Muscle of arm (tissue), 12 donors: Measurements from ENCODE around the gene VTCN1. TPM values are rescaled to one million over a fixed set of nuclear protein-coding genes. Genes with fewer than 3 reads are reported as not detected.
A peak's percentile ranks its signal among the peaks of the same experiment; 100 is the strongest.
"Not testable (repeated sequence)": the region's sequence is repeated elsewhere in the genome, so short reads cannot be mapped to it uniquely, and the experiment has no call there.

Source experiments
- DNase-seq: peaks from one replicate; pipeline ENCODE4 v3.0.0-alpha.2; 2013
- polyA plus RNA-seq, 12 donors: library from polyadenylated mRNA; unstranded; fragments of 120-200 nt; gene quantifications; one replicate each; pipeline ENCODE4 v1.2.1, GENCODE V29; 2013; ENCODE audit not compliant: insufficient read length in 12 of 12

Gene VTCN1
- polyA plus RNA-seq, 12 donors, result 0.11 to 1.9 (median 0.23) TPM; not detected in 3

DNA sequence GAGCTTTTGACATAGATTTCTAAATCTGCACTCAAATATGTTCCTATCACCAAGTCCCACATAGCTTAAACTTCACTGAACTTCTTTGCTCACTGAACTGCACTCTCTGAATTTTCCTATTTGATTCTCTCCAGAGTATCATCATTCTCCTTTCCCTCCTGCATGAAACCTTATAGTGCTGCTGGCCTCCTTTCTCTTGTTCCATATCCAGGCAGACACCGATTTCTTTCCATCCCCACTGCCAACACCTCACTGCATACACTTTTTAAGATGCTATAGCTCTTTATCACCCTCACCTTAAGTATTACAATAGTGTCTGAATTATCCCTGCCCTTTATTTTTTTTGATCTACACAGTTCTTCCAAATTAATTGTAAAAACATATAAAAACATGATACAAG, 86.1 kb downstream of the VTCN1 start:
- peak; percentile 73 for DNase-seq

- no peak for DNase-seq
These were observed 87.5 kb downstream of the VTCN1 start for GRCh38 chr1:117123274-117123673.

- DNase-seq, result no peak
These were observed 88.2 kb downstream of the VTCN1 start for GRCh38 chr1:117122330-117123025.

DNA sequence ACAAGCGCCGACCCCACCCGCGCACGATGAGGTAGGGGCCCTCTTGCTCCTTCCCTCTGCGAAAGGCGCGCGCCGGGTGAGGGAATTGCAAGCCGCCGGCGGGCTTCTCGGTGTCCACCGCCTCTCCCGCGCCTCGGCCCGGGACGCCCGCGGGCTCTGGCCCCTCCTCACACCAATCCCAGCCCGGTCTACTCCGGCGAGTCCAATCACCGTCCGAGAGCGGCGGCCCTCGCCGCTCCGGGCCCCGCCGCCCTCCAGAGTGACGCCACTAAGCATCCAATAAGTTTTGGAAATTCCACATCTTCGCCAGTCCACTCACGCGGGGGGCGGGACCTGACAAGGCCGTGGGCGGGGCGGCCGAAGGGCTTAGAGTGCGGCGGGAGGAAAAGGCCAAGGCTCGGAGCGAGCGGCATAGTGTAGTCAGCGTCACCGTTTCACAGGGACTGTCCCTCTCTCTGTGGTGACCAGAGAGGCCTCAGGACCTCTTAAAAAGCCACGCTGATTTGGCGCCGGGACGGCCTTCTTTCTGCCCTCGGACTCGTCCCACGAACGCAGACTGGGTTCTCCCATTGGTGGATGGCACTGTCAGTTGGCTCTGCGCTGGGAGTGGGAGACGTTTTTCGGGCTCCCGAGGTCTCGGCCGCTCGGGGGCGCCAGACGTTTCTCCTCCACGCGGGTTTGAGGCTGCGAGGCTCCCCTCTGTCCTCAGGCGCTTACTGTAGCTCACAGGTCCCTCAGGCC, 89.0 kb downstream of the VTCN1 start, which contains the start of gene TRIM45:
TSS of gene TRIM45 (minus strand) at position 161 of the 741 bp plus-strand sequence. CDS start 548 bp downstream, outside the sequence.
- peak; percentile 96 for DNase-seq

GRCh38 chr1:117120774-117121588, 89.7 kb downstream of the VTCN1 start:
- DNase-seq, result no peak

DNA sequence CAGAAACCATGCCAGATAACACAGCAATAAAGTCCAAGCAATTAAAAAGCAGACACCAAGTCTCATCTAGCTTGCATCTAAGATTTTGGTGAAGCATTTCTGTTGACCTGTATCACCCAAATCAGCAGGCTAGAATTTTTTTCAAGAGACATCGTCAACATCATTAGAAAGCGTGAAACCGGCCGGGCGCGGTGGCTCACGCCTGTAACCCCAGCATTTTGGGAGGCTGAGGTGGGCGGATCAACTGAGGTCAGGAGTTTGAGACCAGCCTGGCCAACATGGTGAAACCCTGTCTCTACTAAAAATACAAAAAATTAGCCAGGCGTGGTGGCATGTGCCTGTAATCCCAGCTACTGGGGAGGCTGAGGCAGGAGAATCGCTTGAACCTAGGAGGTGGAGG, 91.6 kb downstream of the VTCN1 start:
- DNase-seq, result not testable (repeated sequence)

- DNase-seq, result no peak
These were observed 92.6 kb downstream of the VTCN1 start for GRCh38 chr1:117118137-117118536.

DNA sequence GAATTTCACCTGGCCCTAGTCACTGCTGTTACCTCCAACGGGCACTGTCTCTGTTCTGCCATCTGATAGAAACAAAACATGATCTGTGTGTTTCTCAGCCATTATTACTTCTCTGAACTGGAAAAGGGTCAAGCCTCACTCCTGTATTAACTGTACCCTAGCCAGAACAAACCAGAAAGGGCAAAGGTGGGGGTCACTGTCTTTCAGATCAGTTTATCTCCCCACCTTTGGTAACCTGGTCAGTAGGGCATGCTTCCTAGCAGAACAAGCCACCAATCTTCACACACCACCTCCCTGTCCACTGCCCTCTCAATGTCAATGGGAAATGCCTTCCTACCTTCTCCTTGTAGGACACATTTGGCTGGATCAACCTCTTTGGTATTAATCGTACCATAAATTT, 93.0 kb downstream of the VTCN1 start:
- no peak for DNase-seq

DNA sequence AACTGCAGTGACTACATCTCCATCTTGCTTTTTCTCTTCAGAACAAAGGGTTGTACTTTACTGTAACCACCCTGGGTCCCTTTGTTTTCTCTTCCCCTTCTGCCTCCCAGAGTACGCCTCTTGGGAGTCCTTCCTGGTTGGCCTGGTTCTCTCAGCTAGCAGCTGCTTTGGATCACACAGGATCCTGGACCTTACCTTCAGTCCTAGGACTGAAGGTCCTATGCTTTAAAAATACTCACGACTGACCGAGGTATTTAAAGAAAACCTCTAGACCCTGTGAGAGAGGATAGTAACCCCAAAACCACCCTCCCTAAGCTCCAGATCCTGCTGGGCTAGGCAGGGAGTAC, 94.0 kb downstream of the VTCN1 start:
- no peak for DNase-seq

GRCh38 chr1:117116090-117116783, 94.5 kb downstream of the VTCN1 start:
- no peak for DNase-seq

GRCh38 chr1:117114877-117115276, 95.8 kb downstream of the VTCN1 start:
- no peak for DNase-seq

GRCh38 chr1:117113199-117113598, 97.5 kb downstream of the VTCN1 start:
- DNase-seq, result no peak

DNA sequence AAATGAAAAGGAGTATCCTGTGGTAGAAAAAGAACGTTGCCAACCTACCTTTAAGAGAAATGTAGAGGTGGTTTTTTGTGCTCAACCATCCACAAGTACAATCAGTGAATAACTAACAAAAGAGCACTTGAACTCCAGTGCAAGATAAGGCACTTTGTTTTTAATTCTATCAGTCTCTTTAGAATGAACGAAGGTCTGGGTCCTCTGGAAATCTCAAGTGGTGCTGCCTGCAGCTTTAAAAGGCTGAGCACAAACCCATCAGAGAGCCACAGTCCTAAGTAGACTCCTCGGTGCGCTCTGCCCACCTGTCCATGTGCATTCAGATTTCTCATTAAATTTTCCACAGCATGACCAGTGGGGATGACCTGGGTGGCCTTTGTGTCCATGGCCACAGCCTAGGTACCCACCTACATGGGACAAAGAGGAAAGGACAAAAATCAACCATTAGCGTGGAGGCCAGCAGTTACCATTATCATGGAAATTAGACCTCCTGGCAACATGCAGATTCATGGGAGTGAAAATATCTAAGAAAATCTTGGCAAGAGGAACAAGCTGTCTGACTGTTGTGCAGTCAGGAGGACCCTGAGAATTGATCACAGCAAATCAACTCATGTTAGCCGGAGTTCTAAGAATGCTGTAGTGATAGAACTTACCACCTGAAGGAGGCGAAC, 98.5 kb downstream of the VTCN1 start:
- no peak for DNase-seq

GRCh38 chr1:117110774-117111173, 100.0 kb downstream of the VTCN1 start:
- no peak for DNase-seq

- DNase-seq, result no peak
These were observed 103.4 kb downstream of the VTCN1 start for GRCh38 chr1:117107364-117107763.

- DNase-seq, result no peak
These were observed 104.2 kb downstream of the VTCN1 start for GRCh38 chr1:117106478-117106877.

- no peak for DNase-seq
These were observed 105.0 kb downstream of the VTCN1 start for GRCh38 chr1:117105722-117106121.

DNA sequence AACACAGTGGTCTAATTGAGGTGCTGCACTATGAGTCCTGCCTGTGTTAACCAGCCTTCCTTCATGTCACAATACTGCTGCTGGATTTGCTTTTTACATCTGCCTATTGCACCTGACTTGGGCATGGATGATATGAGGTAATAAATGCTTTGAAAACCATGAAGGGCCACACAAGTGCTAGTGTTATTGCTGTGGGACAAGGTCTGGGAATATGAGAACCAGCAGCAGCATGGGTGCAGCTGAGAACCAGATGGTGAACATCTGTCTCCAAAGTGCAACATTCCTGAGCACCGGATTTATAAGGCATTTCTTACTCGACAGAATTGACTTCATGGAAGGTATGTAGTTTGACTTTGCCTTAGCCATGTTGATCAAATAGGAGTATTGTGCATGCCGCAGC, 105.7 kb downstream of the VTCN1 start:
- DNase-seq, result no peak

- not testable (repeated sequence) for DNase-seq
These were observed 108.9 kb downstream of the VTCN1 start for GRCh38 chr1:117101858-117102257.

DNA sequence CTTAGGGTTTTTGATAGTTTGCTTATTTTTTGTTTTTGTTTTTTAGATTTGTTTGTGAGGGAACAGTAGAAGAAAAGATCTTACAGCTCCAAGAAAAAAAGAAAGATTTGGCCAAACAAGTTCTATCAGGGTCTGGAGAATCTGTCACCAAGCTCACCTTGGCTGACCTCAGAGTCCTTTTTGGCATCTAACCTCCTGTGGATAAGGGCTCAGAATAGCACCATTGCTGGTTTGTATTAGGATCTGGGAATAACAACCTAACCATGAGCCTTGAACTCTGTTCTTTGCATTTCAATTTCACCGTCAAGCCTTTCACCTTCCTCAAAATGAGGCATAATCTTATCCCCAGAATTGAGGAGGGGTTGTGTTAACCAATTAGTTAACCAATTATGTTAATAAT, 109.4 kb downstream of the VTCN1 start:
- no peak for DNase-seq

- no peak for DNase-seq
These were observed 112.3 kb downstream of the VTCN1 start for GRCh38 chr1:117098287-117098890.
